ENCODE results near the gene FSTL5.

Gene FSTL5

GRCh38 chr4:161564230-161564834 is 599.5 kb downstream of the FSTL5 start:
- DNase-seq = no peak

GRCh38 chr4:161555689-161556660 is 607.8 kb downstream of the FSTL5 start:
- no peak for DNase-seq

- no peak for DNase-seq
Measured at GRCh38 chr4:161554372-161554990, 609.3 kb downstream of the FSTL5 start.

- DNase-seq = no peak
Measured at GRCh38 chr4:161546902-161547301, 616.9 kb downstream of the FSTL5 start.

- DNase-seq = no peak
Measured at GRCh38 chr4:161540265-161540664, 623.5 kb downstream of the FSTL5 start.

- DNase-seq = no peak
Measured at GRCh38 chr4:161538941-161539340, 624.9 kb downstream of the FSTL5 start.

GRCh38 chr4:161530710-161531109 is 633.1 kb downstream of the FSTL5 start:
- no peak for DNase-seq

- DNase-seq = no peak
Measured at GRCh38 chr4:161525121-161525520, 638.7 kb downstream of the FSTL5 start.

GRCh38 chr4:161522031-161522430 is 641.8 kb downstream of the FSTL5 start:
- DNase-seq = no peak

GRCh38 chr4:161519611-161520010 is 644.2 kb downstream of the FSTL5 start:
- no peak for DNase-seq

- no peak for DNase-seq
Measured at GRCh38 chr4:161517941-161518340, 645.9 kb downstream of the FSTL5 start.

- DNase-seq = no peak
Measured at GRCh38 chr4:161505141-161505540, 658.7 kb downstream of the FSTL5 start.

- no peak for DNase-seq
Measured at GRCh38 chr4:161498155-161498554, 665.6 kb downstream of the FSTL5 start.

- no peak for DNase-seq
Measured at GRCh38 chr4:161486461-161486860, 677.3 kb downstream of the FSTL5 start.

GRCh38 chr4:161466316-161466715 is 697.5 kb downstream of the FSTL5 start:
- no peak for DNase-seq

- no peak for DNase-seq
Measured at GRCh38 chr4:161463436-161463835, 700.4 kb downstream of the FSTL5 start.

- no peak for DNase-seq
Measured at GRCh38 chr4:161457906-161458305, 705.9 kb downstream of the FSTL5 start.

- DNase-seq = no peak
Measured at GRCh38 chr4:161457311-161457710, 706.5 kb downstream of the FSTL5 start.

GRCh38 chr4:161454860-161455259 is 708.9 kb downstream of the FSTL5 start:
- DNase-seq = no peak

GRCh38 chr4:161448550-161449180 is 715.1 kb downstream of the FSTL5 start:
- no peak for DNase-seq

- DNase-seq = no peak
Measured at GRCh38 chr4:161444626-161445025, 719.2 kb downstream of the FSTL5 start.

- no peak for DNase-seq
Measured at GRCh38 chr4:161442921-161443320, 720.9 kb downstream of the FSTL5 start.

GRCh38 chr4:161438096-161438495 is 725.7 kb downstream of the FSTL5 start:
- DNase-seq = no peak

Data from stimulated activated CD4-positive, alpha-beta T cell treated with anti-CD3 and anti-CD28 coated beads, Interleukin-4, amount 100 ng/mL, for 1 hour (primary cell).